ENCODE measurements around the gene MLN.

Gene MLN

DNA sequence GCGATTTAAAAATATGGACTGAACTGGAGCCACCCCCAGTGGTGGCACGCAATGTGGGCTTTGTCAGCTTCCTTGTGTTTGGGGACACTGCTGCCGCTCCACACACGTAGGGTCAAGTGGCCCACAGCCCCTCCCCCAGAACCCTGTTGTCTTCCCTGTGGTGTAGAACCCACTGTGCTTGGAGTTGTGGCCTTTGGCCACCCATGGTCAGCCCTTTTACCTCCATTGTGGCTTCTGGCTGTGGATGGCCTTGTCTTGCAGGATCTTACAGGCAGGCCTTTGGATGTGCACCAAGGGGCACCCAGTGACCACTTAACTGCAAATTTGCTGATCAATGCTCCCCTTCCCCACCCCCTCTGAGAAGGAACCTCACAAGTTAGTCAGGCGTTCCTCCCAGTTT, 12.9 kb downstream of the MLN start:
- peaks cover 2 to 14% (median 5%) of the 10 kb centered on the region in 4 experiments for H3K36me3 ChIP-seq (ENCODE audit: control insufficient read depth in 4 of 4, insufficient read depth in 4 of 4, low read length in 3 of 4)
- H3K4me3 ChIP-seq (ENCODE audit: control insufficient read depth in 1 of 7, extremely low read depth in 1 of 7, insufficient read depth in 4 of 7, low read depth in 2 of 7, low read length in 6 of 7): no peak overlapping the region
- peaks cover 9 to 26% (median 20%) of the 10 kb centered on the region in 4 experiments for H3K4me1 ChIP-seq (ENCODE audit: control extremely low read depth in 1 of 4, control insufficient read depth in 4 of 4, insufficient read depth in 4 of 4, low read length in 3 of 4)
- CTCF ChIA-PET: interaction anchor here (1.3 kb wide), 1 partner anchor 19 kb away, joined by 4 read pairs; no protein-coding TSS in a partner anchor
- H3K27ac ChIP-seq (ENCODE audit: insufficient read depth in 1 of 2, low read depth in 1 of 2, low read length in 2 of 2, poor library complexity in 1 of 2, severe bottlenecking in 2 of 2): no peak overlapping the region
- H3K27me3 ChIP-seq (replicated peaks in 2 of 5; ENCODE audit: control insufficient read depth in 4 of 5, insufficient read depth in 5 of 5, low read length in 4 of 5): peaks cover 0 to 15% (median 2%) of the 10 kb centered on the region in 5 experiments
- no peak for DNase-seq
- 94% methylated on average over 4 of the region's 5 CpGs for WGBS (ENCODE audit: insufficient coverage)
- no peaks in the 10 kb centered on the region for H3K9me3 ChIP-seq (ENCODE audit: control extremely low read depth in 1 of 5, control insufficient read depth in 4 of 5, insufficient read depth in 2 of 5, low read depth in 1 of 5, low read length in 4 of 5)
- POLR2A ChIA-PET: no interaction called here

DNA sequence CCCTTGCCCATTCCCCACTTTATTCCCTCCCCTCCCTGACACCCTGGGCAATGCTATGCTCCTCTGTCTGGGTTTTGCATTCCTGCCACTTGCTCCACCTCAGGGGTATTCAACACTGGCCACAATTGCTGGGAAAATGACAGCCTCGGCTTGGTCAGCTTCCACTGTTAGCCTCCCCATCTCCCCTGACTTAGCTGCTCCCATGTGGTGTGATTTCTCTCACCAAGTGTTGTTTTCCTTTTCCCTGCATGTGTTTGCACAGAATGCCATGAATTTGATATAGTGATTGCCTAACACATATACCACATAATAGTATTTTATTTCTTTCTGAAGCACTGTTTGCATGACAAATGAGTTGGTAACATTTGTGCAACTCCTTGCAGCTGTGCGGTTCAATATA, 13.4 kb downstream of the MLN start:
- Histone ChIP-seq H3K27me3 (replicated peaks in 2 of 5; ENCODE audit: control insufficient read depth in 4 of 5, insufficient read depth in 5 of 5, low read length in 4 of 5) (peaks cover 0 to 15% (median 2%) of the 10 kb centered on the region in 5 experiments), H3K4me3 (ENCODE audit: control insufficient read depth in 1 of 7, extremely low read depth in 1 of 7, insufficient read depth in 4 of 7, low read depth in 2 of 7, low read length in 6 of 7) (no peak overlapping the region), H3K4me1 (ENCODE audit: control extremely low read depth in 1 of 4, control insufficient read depth in 4 of 4, insufficient read depth in 4 of 4, low read length in 3 of 4) (peaks cover 9 to 31% (median 21%) of the 10 kb centered on the region in 4 experiments), H3K36me3 (ENCODE audit: control insufficient read depth in 4 of 4, insufficient read depth in 4 of 4, low read length in 3 of 4) (peaks cover 2 to 17% (median 8%) of the 10 kb centered on the region in 4 experiments), H3K9me3 (ENCODE audit: control extremely low read depth in 1 of 5, control insufficient read depth in 4 of 5, insufficient read depth in 2 of 5, low read depth in 1 of 5, low read length in 4 of 5) (no peaks in the 10 kb centered on the region), H3K27ac (ENCODE audit: insufficient read depth in 1 of 2, low read depth in 1 of 2, low read length in 2 of 2, poor library complexity in 1 of 2, severe bottlenecking in 2 of 2) (no peak overlapping the region)
- POLR2A ChIA-PET: no interaction called here
- CTCF ChIA-PET: interaction anchor here (1.3 kb wide), 1 partner anchor 19 kb away, joined by 4 read pairs; no protein-coding TSS in a partner anchor
- DNase-seq: no peak
- 93% methylated on average over 2 of the region's 2 CpGs for WGBS (ENCODE audit: insufficient coverage)

DNA sequence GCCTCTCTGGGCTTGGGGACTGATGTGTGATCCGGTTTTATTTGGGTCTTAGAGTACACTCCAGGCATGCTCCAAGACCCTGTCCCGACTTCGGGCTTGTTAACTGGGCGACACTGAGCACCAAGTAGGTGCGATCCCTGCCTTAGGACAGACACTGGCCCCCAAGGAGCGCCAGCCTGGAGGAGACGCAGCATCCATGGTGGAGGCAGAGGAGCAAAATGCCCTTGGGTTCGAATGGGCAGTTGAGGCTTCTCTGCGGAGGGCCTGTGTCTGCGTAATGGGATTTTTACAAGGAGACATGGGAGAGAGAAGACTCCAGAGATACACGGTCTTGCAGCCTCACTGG, 14.3 kb downstream of the MLN start:
- Histone ChIP-seq H3K27ac (ENCODE audit: insufficient read depth in 1 of 2, low read depth in 1 of 2, low read length in 2 of 2, poor library complexity in 1 of 2, severe bottlenecking in 2 of 2) (no peak overlapping the region), H3K9me3 (ENCODE audit: control extremely low read depth in 1 of 5, control insufficient read depth in 4 of 5, insufficient read depth in 2 of 5, low read depth in 1 of 5, low read length in 4 of 5) (no peaks in the 10 kb centered on the region), H3K4me3 (ENCODE audit: control insufficient read depth in 1 of 7, extremely low read depth in 1 of 7, insufficient read depth in 4 of 7, low read depth in 2 of 7, low read length in 6 of 7) (peak overlapping the region in 6 of 7 experiments; percentile 76 to 89 (median 82)), H3K4me1 (ENCODE audit: control extremely low read depth in 1 of 4, control insufficient read depth in 4 of 4, insufficient read depth in 4 of 4, low read length in 3 of 4) (peaks cover 9 to 34% (median 21%) of the 10 kb centered on the region in 4 experiments), H3K36me3 (ENCODE audit: control insufficient read depth in 4 of 4, insufficient read depth in 4 of 4, low read length in 3 of 4) (peaks cover 2 to 25% (median 14%) of the 10 kb centered on the region in 4 experiments), H3K27me3 (replicated peaks in 2 of 5; ENCODE audit: control insufficient read depth in 4 of 5, insufficient read depth in 5 of 5, low read length in 4 of 5) (peaks cover 0 to 15% (median 2%) of the 10 kb centered on the region in 5 experiments)
- ChIA-PET CTCF (interaction anchor here (0.8 kb wide), 1 partner anchor 23 kb away, joined by 3 read pairs; no protein-coding TSS in a partner anchor), POLR2A (no interaction called here)
- DNase-seq: no peak
- 97% methylated on average over 10 of the region's 11 CpGs for WGBS (ENCODE audit: insufficient coverage)

DNA sequence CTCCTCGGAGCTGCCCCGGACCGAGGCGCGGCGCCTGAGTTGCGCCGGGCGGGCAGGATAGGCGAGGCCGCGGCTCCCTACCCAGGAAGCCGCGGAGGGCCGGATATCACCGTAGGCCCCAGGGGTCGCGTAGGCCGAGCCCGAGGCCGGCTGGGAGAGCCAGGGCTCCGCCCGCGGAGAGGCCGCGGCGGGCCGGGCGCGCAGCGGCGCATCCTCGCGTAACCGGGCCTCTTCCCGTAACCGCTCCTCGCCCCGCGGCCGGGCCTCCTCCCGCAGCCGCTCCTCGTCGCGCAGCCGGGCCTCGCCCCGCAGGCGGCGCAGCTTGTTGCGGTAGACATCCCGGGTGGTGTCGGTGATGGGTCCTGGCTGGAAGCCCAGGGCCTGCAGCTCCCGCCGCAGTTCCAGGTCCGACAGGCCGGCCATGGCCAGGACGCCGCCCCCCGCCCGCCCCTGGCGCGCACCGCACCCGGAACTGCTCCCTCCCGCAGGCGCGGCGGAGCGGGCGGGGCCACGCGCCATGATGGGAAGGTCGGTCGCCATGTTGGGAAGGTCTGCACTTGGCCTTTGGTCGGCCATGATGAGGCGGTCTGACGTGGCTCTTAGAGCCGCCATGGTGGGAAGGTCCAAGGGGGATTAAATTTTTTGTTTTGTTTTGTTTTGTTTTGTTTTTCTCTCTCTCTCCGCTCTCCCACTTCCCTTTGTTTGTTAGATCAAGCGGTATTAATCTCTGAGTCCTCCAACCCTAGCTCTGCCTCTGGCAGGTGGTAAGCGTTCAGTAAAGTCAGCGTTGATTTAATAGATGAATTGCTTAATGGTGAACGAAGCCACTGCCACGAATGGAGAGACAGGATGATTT, 14.9 kb downstream of the MLN start, which contains the start of gene LEMD2:
Gene LEMD2 (minus strand): TSS at position 437 of the 856 bp plus-strand sequence. CDS start 14 bp downstream, at position 423.
- H3K4me1 ChIP-seq (ENCODE audit: control extremely low read depth in 1 of 4, control insufficient read depth in 4 of 4, insufficient read depth in 4 of 4, low read length in 3 of 4): peaks cover 9 to 34% (median 21%) of the 10 kb centered on the region in 4 experiments
- 5% methylated on average over 62 of the region's 86 CpGs for WGBS (ENCODE audit: insufficient coverage)
- peaks cover 0 to 11% (median 0%) of the 10 kb centered on the region in 5 experiments for H3K27me3 ChIP-seq (replicated peaks in 2 of 5; ENCODE audit: control insufficient read depth in 4 of 5, insufficient read depth in 5 of 5, low read length in 4 of 5)
- no peaks in the 10 kb centered on the region for H3K9me3 ChIP-seq (ENCODE audit: control extremely low read depth in 1 of 5, control insufficient read depth in 4 of 5, insufficient read depth in 2 of 5, low read depth in 1 of 5, low read length in 4 of 5)
- POLR2A ChIA-PET: interaction anchor here (1.2 kb wide), 1 partner anchor 17 kb away, joined by 6 read pairs; no protein-coding TSS in a partner anchor
- H3K4me3 ChIP-seq (ENCODE audit: control insufficient read depth in 1 of 7, extremely low read depth in 1 of 7, insufficient read depth in 4 of 7, low read depth in 2 of 7, low read length in 6 of 7): peak within 1 kb of the TSS; percentile 76 to 91 (median 84)
- peak; percentile 91 to 95 (median 94) for DNase-seq
- H3K27ac ChIP-seq (ENCODE audit: insufficient read depth in 1 of 2, low read depth in 1 of 2, low read length in 2 of 2, poor library complexity in 1 of 2, severe bottlenecking in 2 of 2): peak within 1 kb of the TSS; percentile 84 to 92
- CTCF ChIA-PET: interaction anchor here (0.8 to 1.1 kb wide), 2 partner anchors 16 to 24 kb away, joined by 3 to 4 read pairs; no protein-coding TSS in a partner anchor
- peaks cover 2 to 30% (median 17%) of the 10 kb centered on the region in 4 experiments for H3K36me3 ChIP-seq (ENCODE audit: control insufficient read depth in 4 of 4, insufficient read depth in 4 of 4, low read length in 3 of 4)

DNA sequence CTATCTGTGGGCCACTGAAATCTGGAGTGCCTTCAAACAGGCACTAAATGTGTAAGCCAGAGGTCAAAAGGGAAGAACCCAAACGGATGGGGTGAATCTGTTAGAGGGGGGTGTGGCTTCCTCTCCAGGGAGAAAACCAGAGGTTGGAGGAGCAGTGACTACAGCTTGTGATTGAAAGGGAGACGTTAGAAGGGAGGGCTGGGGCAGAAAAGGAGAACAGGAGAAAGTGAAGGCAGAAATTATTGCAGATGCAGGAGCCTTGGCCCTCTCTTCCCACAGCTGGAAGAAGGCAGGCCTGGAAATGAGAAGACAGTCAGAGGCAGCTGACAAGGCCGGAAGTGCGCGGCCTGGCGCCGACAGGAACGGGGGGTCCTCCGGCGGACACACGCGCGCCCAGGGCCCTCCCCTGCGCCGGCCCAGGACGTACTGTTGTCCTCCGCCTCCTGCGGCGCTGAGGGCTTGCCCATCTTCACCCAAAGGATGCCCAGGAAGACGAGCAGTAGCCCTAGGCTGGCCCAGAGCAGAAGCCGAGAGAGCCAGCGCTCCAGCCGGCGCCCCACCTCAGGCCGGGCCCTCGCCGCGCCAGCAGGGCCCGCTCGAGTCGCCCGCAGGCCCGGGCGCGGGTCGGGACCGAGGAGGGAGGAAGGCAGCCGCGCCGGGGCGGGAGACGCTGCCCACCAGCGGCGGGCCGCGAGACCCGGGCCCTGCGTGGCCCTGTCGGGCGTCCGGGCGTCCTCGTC, 15.7 kb downstream of the MLN start:
- CTCF ChIA-PET: interaction anchor here (1.0 to 1.4 kb wide), 5 partner anchors 9 to 239 kb away, joined by 4 to 5 read pairs (median 4); no protein-coding TSS in a partner anchor
- peak overlapping the region; percentile 84 to 92 for H3K27ac ChIP-seq (ENCODE audit: insufficient read depth in 1 of 2, low read depth in 1 of 2, low read length in 2 of 2, poor library complexity in 1 of 2, severe bottlenecking in 2 of 2)
- POLR2A ChIA-PET: interaction anchor here (1.2 kb wide), 1 partner anchor 16 kb away, joined by 6 read pairs; no protein-coding TSS in a partner anchor
- H3K36me3 ChIP-seq (ENCODE audit: control insufficient read depth in 4 of 4, insufficient read depth in 4 of 4, low read length in 3 of 4): peaks cover 5 to 38% (median 25%) of the 10 kb centered on the region in 4 experiments
- DNase-seq: peak; percentile 65 to 85 (median 84)
- H3K4me1 ChIP-seq (ENCODE audit: control extremely low read depth in 1 of 4, control insufficient read depth in 4 of 4, insufficient read depth in 4 of 4, low read length in 3 of 4): peaks cover 9 to 34% (median 21%) of the 10 kb centered on the region in 4 experiments
- peaks cover 0 to 5% (median 0%) of the 10 kb centered on the region in 5 experiments for H3K27me3 ChIP-seq (replicated peaks in 2 of 5; ENCODE audit: control insufficient read depth in 4 of 5, insufficient read depth in 5 of 5, low read length in 4 of 5)
- WGBS (ENCODE audit: insufficient coverage): 0% methylated on average over 41 of the region's 53 CpGs
- peak overlapping the region; percentile 76 to 91 (median 84) for H3K4me3 ChIP-seq (ENCODE audit: control insufficient read depth in 1 of 7, extremely low read depth in 1 of 7, insufficient read depth in 4 of 7, low read depth in 2 of 7, low read length in 6 of 7)
- H3K9me3 ChIP-seq (ENCODE audit: control extremely low read depth in 1 of 5, control insufficient read depth in 4 of 5, insufficient read depth in 2 of 5, low read depth in 1 of 5, low read length in 4 of 5): no peaks in the 10 kb centered on the region

DNA sequence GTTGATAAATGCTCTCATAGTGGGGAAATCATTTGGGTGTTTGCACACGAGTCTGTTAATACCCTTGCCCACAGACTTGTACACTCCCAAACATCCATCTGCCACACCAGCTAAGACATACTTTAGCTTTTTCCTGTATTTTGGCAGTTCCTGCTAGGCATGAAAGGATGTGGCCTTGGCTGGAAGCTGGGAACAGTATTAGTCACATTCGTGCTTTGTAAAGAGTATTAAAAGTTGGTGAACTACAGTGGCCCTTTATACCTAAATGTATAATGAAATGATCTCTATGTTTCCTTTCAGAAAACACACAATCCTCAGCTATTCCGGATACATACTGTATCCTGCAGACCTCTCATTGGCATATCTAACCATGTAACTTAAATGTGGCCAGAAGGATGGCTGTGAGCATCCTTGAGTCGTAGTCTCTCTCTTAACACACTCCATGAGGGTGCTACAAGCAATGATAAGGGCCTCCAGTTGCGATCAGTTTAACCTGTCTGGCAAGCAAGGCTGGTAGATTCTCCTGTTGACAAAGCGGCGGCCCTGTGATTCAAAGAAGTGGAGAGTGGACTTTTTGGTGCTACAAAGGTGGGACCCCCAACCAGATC, 16.4 kb downstream of the MLN start:
- DNase-seq: no peak
- H3K4me1 ChIP-seq (ENCODE audit: control extremely low read depth in 1 of 4, control insufficient read depth in 4 of 4, insufficient read depth in 4 of 4, low read length in 3 of 4): peaks cover 9 to 34% (median 21%) of the 10 kb centered on the region in 4 experiments

More for the DNA sequence above, 16.4 kb downstream of the MLN start:
- Histone ChIP-seq H3K27ac (ENCODE audit: insufficient read depth in 1 of 2, low read depth in 1 of 2, low read length in 2 of 2, poor library complexity in 1 of 2, severe bottlenecking in 2 of 2) (peak overlapping the region; percentile 84 to 92), H3K27me3 (replicated peaks in 2 of 5; ENCODE audit: control insufficient read depth in 4 of 5, insufficient read depth in 5 of 5, low read length in 4 of 5) (no peaks in the 10 kb centered on the region), H3K36me3 (ENCODE audit: control insufficient read depth in 4 of 4, insufficient read depth in 4 of 4, low read length in 3 of 4) (peaks cover 7 to 45% (median 31%) of the 10 kb centered on the region in 4 experiments), H3K9me3 (ENCODE audit: control extremely low read depth in 1 of 5, control insufficient read depth in 4 of 5, insufficient read depth in 2 of 5, low read depth in 1 of 5, low read length in 4 of 5) (no peaks in the 10 kb centered on the region), H3K4me3 (ENCODE audit: control insufficient read depth in 1 of 7, extremely low read depth in 1 of 7, insufficient read depth in 4 of 7, low read depth in 2 of 7, low read length in 6 of 7) (peak overlapping the region in 6 of 7 experiments; percentile 76 to 89 (median 82))
- ChIA-PET POLR2A (no interaction called here), CTCF (interaction anchor here (1.0 to 2.0 kb wide), 5 partner anchors 8 to 240 kb away, joined by 4 to 9 read pairs (median 4); no protein-coding TSS in a partner anchor)
- WGBS (ENCODE audit: insufficient coverage): 68% methylated on average over 5 of the region's 7 CpGs
